Subcutaneous abdominal adipose tissue (tissue), 5 donors: ENCODE results near the gene F13A1.

Experiments
- H3K27ac ChIP-seq: one replicate; pipeline ENCODE4 v1.7.0; 2013; ENCODE audit warnings: low read depth, mild to moderate bottlenecking, inconsistent platforms, low read length, moderate library complexity
- H3K27me3 ChIP-seq, 5 donors: one replicate each; pipeline ENCODE4 v1.7.0; 2013; ENCODE audit warnings: low read length in 5 of 5, inconsistent platforms in 1 of 5; ENCODE audit not compliant: control insufficient read depth in 5 of 5, insufficient read depth in 4 of 5
- H3K36me3 ChIP-seq, 5 donors: one replicate each; pipeline ENCODE4 v1.7.0; 2013; ENCODE audit warnings: low read length in 5 of 5; ENCODE audit not compliant: control insufficient read depth in 5 of 5, insufficient read depth in 5 of 5
- H3K4me1 ChIP-seq, 5 donors: one replicate each; pipeline ENCODE4 v1.7.0; 2013; ENCODE audit warnings: low read length in 5 of 5, mild to moderate bottlenecking in 3 of 5, moderate library complexity in 1 of 5; ENCODE audit not compliant: control insufficient read depth in 5 of 5, insufficient read depth in 5 of 5
- H3K4me3 ChIP-seq, 5 donors: one replicate each; pipeline ENCODE4 v1.7.0; 2013; ENCODE audit warnings: low read length in 5 of 5, low read depth in 1 of 5
- H3K9ac ChIP-seq, 5 donors: one replicate each; pipeline ENCODE4 v1.7.0; 2013; ENCODE audit warnings: low read length in 5 of 5, mild to moderate bottlenecking in 4 of 5, moderate library complexity in 3 of 5
- H3K9me3 ChIP-seq, 5 donors: one replicate each; pipeline ENCODE4 v1.7.0; 2013; ENCODE audit warnings: low read length in 5 of 5; ENCODE audit not compliant: control insufficient read depth in 5 of 5
- donor health status: healthy.
- donor health status: healthy.
- donor health status: healthy.
- donor health status: healthy.
- donor health status: healthy.

The F13A1 gene

DNA sequence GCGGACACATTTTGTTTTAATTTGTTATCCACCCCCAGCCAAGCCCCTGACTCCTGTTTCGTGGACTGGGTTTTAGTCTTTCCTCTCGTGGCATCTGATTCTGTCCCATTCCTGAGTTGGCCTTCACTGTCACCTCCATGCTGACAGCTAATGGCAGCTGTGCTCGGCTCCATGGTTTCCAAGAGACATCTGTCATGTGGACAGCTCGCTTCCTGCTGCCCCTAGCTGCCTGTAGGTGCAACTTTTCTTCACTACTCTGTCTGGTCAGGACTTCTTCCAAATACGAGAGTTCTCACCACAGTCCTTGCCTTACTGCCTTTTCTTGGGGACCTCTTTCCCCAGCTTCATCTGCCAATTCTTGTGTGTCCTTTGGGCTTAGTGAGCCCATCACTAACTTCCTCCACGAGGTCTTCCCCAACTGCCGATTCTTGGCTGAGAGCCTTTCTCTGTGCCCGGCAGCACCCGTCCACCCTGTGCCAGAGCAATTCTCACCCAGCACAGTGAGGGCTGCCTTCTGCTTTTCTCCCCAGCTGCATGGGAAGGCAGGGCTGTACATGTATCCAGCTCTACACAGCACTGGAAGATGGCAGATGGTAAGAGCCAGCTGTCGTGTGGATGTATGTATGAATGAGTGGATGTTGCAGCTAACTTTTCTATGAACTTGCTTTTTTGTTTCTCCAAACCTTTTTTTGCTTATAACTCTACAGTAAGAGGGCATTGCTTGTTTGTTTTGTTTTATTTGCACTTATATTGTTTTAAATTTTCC, 140.4 kb downstream of the F13A1 start:
- Histone ChIP-seq H3K36me3 (no peaks in the 10 kb centered on the region), H3K9ac (no peak overlapping the region), H3K27ac (no peak overlapping the region), H3K9me3 (no peaks in the 10 kb centered on the region), H3K27me3 (no peaks in the 10 kb centered on the region), H3K4me3 (no peak overlapping the region), H3K4me1 (peaks cover 0 to 19% (median 4%) of the 10 kb centered on the region in 5 donors)

DNA sequence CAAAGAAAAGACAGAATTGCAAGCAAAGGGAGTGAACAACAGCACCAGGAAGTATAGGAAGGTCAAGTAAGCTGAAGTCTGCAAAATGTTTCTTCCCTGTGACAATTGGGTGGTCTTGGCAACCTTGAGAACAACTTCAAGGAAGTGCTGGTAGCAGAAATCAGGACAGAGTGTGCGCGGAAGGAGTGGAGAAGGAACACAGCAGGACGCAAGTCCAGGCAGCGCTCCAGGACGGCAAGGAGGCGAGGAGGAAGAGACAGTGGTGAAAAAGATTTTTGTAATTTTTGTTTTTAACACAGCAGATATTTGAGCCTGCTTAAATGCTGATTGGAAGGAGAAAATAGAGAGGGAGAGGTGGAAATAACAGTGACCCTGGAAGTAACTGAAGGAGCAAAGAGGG, 141.7 kb downstream of the F13A1 start:
- Histone ChIP-seq H3K4me3 (no peak overlapping the region), H3K9me3 (no peaks in the 10 kb centered on the region), H3K27ac (no peak overlapping the region), H3K27me3 (no peaks in the 10 kb centered on the region), H3K4me1 (peaks cover 0 to 19% (median 4%) of the 10 kb centered on the region in 5 donors), H3K36me3 (peaks cover 0 to 5% (median 0%) of the 10 kb centered on the region in 5 donors), H3K9ac (no peak overlapping the region)

DNA sequence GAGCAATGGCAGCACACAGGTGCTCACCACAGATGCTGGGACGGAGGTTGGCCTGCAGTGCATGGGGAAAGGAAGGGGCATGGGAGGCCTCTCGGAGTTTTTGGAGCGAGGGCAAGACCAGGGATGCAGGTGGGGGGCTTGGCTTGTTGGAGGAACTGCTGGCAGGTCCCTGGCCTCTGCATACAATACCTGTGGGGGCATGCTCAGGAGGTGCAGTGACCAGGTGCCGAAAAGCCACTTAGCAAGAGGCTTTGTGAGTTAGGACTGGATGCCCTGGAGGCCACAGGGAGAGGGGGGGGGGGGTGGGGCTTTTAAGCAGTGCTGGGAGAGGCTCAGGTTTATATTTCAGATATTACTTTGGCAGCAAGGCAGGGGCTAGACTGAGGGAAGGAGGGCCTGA, 142.7 kb downstream of the F13A1 start:
- Histone ChIP-seq H3K27me3 (no peaks in the 10 kb centered on the region), H3K27ac (no peak overlapping the region), H3K36me3 (peaks cover 0 to 7% (median 0%) of the 10 kb centered on the region in 5 donors), H3K4me3 (no peak overlapping the region), H3K9me3 (no peaks in the 10 kb centered on the region), H3K4me1 (peaks cover 0 to 19% (median 4%) of the 10 kb centered on the region in 5 donors), H3K9ac (no peak overlapping the region)

DNA sequence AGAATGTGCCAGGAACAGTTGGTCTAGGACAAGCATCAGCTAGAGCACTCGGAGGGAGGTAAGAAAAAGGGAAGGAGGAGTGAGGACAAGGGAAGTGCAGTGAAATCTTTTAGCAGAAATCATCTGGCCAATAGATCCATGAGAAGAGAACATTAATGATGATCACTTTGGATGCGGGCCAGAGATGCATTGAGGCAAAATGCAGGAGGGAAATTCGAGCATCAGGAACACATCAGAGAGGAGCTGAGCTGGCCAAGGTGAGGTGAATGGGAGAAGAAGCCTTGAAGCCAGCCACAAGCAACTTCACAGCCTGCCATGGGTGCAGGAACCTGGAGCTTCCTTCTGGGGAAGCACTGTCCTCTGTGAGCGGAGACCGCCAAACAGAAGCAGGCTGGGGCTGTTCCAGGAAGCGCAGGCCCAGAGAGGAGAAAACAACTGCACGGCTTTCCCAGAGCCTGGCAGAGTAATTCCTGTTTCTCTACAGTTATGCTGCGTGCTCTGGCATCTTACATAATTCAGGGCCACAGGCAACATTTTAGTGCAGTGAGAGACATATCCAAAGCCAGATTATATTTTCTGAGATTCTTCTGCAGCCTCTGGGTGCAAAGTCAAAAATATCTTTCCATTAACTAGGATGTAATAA, 143.8 kb downstream of the F13A1 start:
- Histone ChIP-seq H3K36me3 (peaks cover 0 to 7% (median 0%) of the 10 kb centered on the region in 5 donors), H3K27me3 (no peaks in the 10 kb centered on the region), H3K9ac (no peak overlapping the region), H3K4me1 (peaks cover 0 to 19% (median 4%) of the 10 kb centered on the region in 5 donors), H3K9me3 (no peaks in the 10 kb centered on the region), H3K4me3 (no peak overlapping the region), H3K27ac (no peak overlapping the region)

DNA sequence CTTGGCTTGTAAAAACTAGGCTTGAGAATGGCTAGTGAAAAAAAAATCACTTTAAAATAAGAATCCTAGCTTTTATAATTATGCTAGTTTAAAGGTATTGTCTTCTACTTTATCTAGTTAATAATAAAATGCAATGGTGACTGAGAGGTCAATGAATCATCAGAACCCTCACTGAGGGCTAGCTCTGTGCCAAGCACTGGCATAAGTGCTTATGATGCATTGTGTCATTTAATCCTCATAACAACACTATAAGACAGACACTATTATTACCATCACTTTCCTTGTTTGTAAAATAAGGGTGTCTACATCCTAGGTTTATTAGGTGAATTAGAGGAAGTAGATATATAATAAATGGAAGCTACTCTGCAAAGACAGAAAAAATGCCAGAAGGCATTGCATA, 144.3 kb downstream of the F13A1 start:
- Histone ChIP-seq H3K27ac (no peak overlapping the region), H3K36me3 (peaks cover 0 to 11% (median 0%) of the 10 kb centered on the region in 5 donors), H3K4me1 (peaks cover 0 to 19% (median 4%) of the 10 kb centered on the region in 5 donors), H3K9ac (no peak overlapping the region), H3K27me3 (no peaks in the 10 kb centered on the region), H3K9me3 (no peaks in the 10 kb centered on the region), H3K4me3 (no peak overlapping the region)

DNA sequence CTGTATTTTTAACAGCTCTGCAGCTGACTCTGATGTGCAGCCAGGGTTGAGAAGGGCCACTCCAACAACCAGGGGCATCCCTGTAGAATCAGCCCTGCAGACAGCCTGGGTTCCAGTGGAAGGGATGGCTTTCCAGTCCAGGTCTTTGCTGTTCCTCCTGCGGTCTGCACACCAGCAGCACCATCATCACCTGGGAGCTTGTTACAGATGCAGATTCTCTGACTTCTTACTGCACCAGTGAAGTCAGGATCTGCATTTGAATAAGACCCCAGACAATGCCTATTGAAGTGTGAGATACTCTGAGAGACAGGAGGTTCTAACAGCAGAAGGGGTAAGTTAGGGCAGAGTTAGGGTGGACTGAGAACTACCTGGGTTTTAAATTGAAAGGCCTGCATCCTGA, 151.3 kb downstream of the F13A1 start:
- Histone ChIP-seq H3K36me3 (peaks cover 0 to 27% (median 2%) of the 10 kb centered on the region in 5 donors), H3K27ac (no peak overlapping the region), H3K27me3 (no peaks in the 10 kb centered on the region), H3K9ac (no peak overlapping the region), H3K4me1 (peaks cover 0 to 25% (median 0%) of the 10 kb centered on the region in 5 donors), H3K9me3 (no peaks in the 10 kb centered on the region), H3K4me3 (no peak overlapping the region)

DNA sequence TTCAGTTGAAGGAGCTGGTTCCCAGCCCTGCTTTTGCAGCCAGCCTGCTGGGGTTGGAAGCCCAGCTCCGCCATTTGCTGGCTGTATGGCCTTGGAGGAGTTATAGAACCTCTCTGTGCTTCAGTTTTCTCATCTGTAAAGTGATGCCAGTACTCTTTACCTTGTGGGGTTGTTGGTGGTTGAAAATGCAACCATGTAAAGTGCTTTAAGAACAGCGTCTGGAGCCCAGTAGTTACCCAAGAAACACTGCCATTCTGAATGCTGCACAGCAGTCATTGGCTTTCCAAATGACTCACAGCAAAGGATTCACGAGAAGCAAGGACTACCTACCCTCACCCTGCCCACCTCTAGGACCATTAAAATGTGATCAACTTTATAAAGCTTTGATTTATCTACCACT, 154.4 kb downstream of the F13A1 start:
- Histone ChIP-seq H3K9me3 (no peaks in the 10 kb centered on the region), H3K4me3 (no peak overlapping the region), H3K36me3 (peaks cover 0 to 30% (median 2%) of the 10 kb centered on the region in 5 donors), H3K27me3 (no peaks in the 10 kb centered on the region), H3K4me1 (peaks cover 0 to 25% (median 0%) of the 10 kb centered on the region in 5 donors), H3K9ac (no peak overlapping the region), H3K27ac (no peak overlapping the region)

DNA sequence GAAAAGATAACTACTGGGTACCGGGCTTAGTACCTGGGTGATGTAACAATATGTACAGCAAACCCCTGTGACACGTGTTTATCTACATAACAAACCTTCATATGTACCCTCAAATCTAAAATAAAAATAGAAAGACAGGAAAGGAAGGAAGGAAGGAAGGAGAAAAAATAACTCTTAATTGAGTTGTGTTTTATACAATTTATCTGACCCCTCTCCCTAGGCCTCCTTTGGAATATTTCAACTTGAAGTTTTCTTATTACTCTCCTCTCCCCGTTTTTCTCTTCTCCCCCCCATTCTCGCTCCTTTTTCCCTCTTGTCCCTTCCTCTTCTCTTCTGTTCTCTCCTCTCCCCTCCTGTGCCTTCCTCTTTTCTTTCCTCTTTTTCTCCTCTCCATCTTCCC, 156.1 kb downstream of the F13A1 start:
- Histone ChIP-seq H3K4me3 (no peak overlapping the region), H3K9ac (no peak overlapping the region), H3K36me3 (peaks cover 0 to 33% (median 2%) of the 10 kb centered on the region in 5 donors), H3K9me3 (no peaks in the 10 kb centered on the region), H3K27ac (no peak overlapping the region), H3K27me3 (no peaks in the 10 kb centered on the region), H3K4me1 (peaks cover 0 to 28% (median 5%) of the 10 kb centered on the region in 5 donors)

DNA sequence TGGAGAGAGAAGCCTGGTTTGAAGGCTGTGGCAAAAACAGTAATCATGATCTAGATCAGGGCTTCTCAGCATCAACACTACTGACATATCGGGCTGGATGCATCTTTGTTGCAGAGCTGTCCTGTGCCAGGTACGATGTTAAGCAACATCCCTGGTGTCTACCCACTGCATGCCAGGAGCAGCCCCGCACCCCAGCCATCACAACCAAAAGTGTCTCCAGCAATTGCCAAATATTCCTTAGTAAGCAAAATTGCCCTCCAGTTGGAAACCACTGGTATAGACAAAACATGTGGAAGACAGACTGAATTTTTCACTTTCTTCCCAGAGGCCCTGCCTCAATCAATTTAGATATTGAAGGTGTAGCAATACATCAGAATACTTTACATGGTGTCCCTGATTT, 166.1 kb downstream of the F13A1 start:
- Histone ChIP-seq H3K9ac (no peak overlapping the region), H3K4me3 (no peak overlapping the region), H3K4me1 (peaks cover 0 to 31% (median 20%) of the 10 kb centered on the region in 5 donors), H3K27me3 (no peaks in the 10 kb centered on the region), H3K9me3 (no peaks in the 10 kb centered on the region), H3K36me3 (peaks cover 0 to 42% (median 4%) of the 10 kb centered on the region in 5 donors), H3K27ac (no peak overlapping the region)

DNA sequence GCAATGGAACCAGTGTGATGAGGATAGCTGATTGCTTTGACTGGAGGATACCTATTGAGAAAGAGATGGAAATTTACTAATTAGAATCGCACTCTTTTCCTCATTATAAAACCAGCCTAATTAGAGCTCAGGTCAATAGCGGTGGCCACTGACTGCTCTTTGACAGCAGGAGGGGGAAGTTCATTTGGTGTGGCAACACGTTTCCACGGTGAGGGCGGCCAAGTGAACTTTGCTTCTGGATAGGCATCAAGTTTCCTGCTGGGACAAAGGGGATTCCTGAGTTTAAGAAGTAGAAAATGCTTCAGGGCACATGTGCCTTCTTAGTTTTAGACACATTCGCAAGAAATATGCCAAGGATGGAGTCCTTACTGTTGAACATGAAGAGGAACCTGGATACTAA, 168.4 kb downstream of the F13A1 start:
- peaks cover 0 to 29% (median 20%) of the 10 kb centered on the region in 5 donors for H3K4me1 ChIP-seq
- no peak overlapping the region for H3K4me3 ChIP-seq
- peaks cover 0 to 40% (median 4%) of the 10 kb centered on the region in 5 donors for H3K36me3 ChIP-seq
- no peaks in the 10 kb centered on the region for H3K9me3 ChIP-seq
- H3K27me3 ChIP-seq = no peaks in the 10 kb centered on the region
- no peak overlapping the region for H3K9ac ChIP-seq
- H3K27ac ChIP-seq = no peak overlapping the region
